ENCODE measurements around the gene RCAN3. TPM values are rescaled to one million over a fixed set of nuclear protein-coding genes. Genes with fewer than 3 reads are reported as not detected.
A peak's percentile ranks its signal among the peaks of the same experiment; 100 is the strongest.
"Not testable (repeated sequence)": the region's sequence is repeated elsewhere in the genome, so short reads cannot be mapped to it uniquely, and the experiment has no call there.

The RCAN3 gene
- total RNA-seq, 4 donors from 2014 or later, result 5.4 to 15.7 (median 9.3) TPM

DNA sequence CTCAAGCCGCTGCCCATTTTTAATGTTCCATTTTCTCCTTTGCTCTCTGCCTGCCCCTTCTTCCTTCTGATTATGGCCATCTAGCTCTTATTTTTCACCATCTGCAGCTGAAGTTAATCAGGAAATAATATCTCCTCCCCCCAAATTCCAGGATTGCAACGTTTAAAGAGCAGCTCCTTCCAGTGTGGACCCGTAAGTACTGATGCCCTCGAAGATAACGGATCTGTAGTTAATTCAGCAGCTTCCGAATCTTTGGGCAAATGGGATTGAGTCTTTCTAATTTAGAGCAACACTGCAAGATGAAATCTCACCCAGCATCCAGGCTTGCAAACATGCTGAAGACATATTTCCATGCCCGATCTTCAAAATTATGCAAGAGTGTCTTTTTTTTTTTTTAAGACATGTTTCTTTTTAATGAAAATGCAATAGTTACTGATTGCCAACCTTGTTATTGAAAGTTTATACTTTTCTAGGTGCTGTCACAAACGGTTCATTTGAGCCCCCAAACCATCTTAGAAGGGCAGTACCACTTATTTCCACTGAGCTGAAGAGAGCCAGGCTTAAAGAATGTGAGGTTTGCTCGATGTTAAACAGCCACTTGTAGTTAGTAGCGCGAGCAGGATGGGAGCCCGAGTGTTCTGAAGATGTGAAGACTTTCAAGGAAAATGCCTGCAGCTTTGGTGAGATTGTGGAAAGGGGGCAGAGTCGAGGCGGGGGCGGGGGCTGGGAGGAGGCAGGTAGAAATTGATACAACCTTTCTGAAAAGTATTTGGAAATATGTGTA is 10.9 kb upstream of the RCAN3 start:
- TF ChIP-seq, protein P1, sequence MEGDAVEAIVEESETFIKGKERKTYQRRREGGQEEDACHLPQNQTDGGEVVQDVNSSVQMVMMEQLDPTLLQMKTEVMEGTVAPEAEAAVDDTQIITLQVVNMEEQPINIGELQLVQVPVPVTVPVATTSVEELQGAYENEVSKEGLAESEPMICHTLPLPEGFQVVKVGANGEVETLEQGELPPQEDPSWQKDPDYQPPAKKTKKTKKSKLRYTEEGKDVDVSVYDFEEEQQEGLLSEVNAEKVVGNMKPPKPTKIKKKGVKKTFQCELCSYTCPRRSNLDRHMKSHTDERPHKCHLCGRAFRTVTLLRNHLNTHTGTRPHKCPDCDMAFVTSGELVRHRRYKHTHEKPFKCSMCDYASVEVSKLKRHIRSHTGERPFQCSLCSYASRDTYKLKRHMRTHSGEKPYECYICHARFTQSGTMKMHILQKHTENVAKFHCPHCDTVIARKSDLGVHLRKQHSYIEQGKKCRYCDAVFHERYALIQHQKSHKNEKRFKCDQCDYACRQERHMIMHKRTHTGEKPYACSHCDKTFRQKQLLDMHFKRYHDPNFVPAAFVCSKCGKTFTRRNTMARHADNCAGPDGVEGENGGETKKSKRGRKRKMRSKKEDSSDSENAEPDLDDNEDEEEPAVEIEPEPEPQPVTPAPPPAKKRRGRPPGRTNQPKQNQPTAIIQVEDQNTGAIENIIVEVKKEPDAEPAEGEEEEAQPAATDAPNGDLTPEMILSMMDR (IDR thresholded peaks at IDR 0.05), result no peak
- no peak for TF ChIP-seq POLR2A (IDR thresholded peaks at IDR 0.05)
- Histone ChIP-seq H3K27ac (no peak overlapping the region), H3K27me3 (no peaks in the 10 kb centered on the region), H3K36me3 (no peaks in the 10 kb centered on the region), H3K9me3 (no peaks in the 10 kb centered on the region), H3K4me3 (no peak overlapping the region), H3K4me1 (no peaks in the 10 kb centered on the region)
- DNase-seq, result no peak

DNA sequence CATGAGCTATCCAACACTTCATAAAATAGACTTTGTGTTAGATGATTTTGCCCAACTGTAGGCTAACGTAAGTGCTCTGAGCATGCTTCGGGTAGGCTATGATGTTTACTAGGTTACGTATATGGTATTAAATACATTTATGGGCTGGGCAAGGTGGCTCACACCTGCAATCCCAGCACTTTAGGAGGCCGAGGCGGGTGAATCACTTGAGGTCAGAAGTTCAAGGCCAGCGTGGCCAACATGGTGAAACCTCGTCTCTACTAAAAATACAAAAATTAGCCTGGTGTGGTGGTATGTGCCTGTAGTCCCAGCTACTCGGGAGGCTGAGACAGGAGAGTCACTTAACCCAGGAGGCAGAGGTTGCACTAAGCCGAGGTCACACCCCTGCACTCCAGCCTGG is 9.7 kb upstream of the RCAN3 start:
- not testable (repeated sequence) for H3K9me3 ChIP-seq, H3K27ac ChIP-seq, H3K4me1 ChIP-seq, H3K4me3 ChIP-seq, H3K27me3 ChIP-seq, H3K36me3 ChIP-seq, DNase-seq

DNA sequence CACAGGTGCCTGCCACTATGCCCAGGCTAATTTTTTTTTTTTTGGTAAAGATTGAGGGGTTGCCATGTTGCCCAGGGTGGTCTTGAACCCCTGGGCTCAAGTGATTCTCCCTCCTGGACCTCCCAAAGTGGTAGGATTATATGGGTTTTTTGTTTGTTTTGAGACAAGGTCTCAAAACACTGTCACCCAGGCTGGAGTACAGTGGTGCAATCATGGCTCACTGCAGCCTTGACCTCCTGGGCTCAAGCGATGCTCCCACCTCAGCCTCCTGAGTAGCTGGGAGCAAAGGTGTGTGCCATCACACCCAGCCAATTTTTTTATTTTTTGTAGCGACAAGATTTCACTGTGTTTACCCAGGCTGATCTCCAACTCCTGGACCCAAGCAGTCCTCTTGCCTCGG is 8.9 kb upstream of the RCAN3 start:
- no peaks in the 10 kb centered on the region for H3K4me1 ChIP-seq
- no peak overlapping the region for H3K4me3 ChIP-seq
- no peak for TF ChIP-seq POLR2A (IDR thresholded peaks at IDR 0.05)
- TF ChIP-seq, protein P1 (IDR thresholded peaks at IDR 0.05), result no peak
- no peaks in the 10 kb centered on the region for H3K36me3 ChIP-seq
- no peaks in the 10 kb centered on the region for H3K9me3 ChIP-seq
- no peak overlapping the region for H3K27ac ChIP-seq
- no peak for DNase-seq
- no peaks in the 10 kb centered on the region for H3K27me3 ChIP-seq

DNA sequence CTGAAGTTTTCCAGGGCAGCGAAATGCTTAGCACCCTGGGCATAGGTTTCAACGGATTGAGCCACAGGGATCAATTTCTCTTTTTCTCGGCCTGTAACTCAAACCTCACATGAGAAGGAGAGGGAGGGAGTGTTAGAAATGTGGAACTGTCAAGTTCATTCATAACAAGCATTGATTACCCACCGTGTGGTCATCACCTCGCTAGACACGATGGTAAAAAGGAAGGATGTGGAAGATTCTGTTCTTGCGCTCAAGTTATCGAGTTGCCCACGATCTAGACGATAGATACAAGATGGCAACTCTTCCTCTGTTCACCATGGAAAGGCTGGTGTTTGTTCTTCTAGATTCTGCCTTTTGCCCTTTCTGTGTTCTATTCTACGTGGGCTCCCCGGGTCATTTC is 4.0 kb upstream of the RCAN3 start:
- Histone ChIP-seq H3K4me1 (peaks cover 0 to 17% (median 4%) of the 10 kb centered on the region in 4 donors), H3K27me3 (no peaks in the 10 kb centered on the region), H3K9me3 (no peaks in the 10 kb centered on the region), H3K4me3 (no peak overlapping the region), H3K27ac (no peak overlapping the region), H3K36me3 (no peaks in the 10 kb centered on the region)
- TF ChIP-seq POLR2A (IDR thresholded peaks at IDR 0.05), result no peak
- TF ChIP-seq, protein P1 (IDR thresholded peaks at IDR 0.05), result no peak
- DNase-seq, result no peak

DNA sequence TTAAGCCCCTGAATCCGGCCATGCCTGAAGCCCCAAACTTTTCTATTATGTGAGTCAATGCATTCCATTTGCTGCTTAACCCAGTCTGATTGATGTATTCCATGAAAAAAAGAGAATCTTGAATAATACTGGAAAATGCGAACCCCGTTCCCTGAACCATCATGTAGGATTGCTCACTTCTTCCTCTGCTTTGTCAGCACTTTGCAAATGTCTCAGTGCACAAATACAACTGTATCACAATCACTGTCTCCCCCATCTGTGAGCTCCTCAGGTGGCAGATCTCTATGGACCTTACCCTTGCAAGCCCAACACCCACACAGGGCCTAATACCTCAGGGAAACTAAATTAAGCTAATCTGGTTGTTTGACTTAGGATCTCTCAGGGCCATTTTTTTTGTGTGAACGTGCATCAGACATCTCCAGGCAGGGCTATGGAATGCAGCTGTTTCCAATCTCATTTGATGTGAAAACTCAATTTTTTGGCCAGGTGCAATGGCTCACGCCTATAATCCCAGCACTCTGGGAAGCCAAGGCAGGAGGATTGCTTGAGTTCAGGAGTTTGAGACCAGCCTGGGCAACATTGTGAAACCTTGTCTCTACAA is 2.1 kb upstream of the RCAN3 start:
- H3K27me3 ChIP-seq, result no peaks in the 10 kb centered on the region
- H3K9me3 ChIP-seq, result no peaks in the 10 kb centered on the region
- H3K4me1 ChIP-seq, result peaks cover 0 to 22% (median 4%) of the 10 kb centered on the region in 4 donors
- TF ChIP-seq POLR2A (IDR thresholded peaks at IDR 0.05), result no peak
- TF ChIP-seq, protein P1 (IDR thresholded peaks at IDR 0.05), result no peak
- no peaks in the 10 kb centered on the region for H3K36me3 ChIP-seq
- no peak overlapping the region for H3K4me3 ChIP-seq
- peak overlapping the region in 1 of 4 donors; percentile 93 for H3K27ac ChIP-seq
- DNase-seq, result no peak

DNA sequence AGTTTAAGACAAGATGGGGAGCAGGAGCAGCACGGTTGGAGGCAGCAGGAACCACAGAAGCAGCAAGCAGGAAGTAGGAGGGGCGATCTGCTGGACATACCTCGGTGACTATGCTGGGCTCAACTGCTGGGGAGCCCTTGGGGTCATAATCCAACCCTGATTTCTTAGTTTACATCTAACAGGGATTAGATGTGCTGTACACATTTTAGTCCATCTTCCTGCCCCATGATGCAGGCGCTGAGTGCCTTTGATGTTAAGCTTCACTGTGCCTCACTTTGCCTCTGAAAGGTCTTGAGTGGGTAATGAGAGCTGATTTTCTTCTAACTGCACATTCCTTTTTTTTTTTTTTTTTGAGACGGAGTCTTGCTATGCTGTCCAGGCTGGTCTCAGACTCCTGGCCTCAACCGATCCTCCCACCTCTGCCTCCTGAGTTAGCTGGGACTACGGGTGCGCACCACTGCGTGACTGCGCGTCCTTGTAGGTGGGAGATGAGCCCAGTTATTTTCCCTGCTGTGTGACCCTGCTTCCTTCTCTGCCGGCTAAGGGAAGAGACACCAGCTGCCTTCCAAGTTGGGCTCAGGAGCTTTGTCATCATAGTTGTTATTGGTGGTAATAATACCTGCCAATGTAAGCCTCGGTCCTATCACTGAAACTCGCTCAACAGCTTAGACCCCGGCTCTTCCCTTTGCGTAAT is 1.1 kb upstream of the RCAN3 start:
- Histone ChIP-seq H3K4me1 (peaks cover 0 to 22% (median 4%) of the 10 kb centered on the region in 4 donors), H3K9me3 (no peaks in the 10 kb centered on the region), H3K27me3 (no peaks in the 10 kb centered on the region), H3K36me3 (no peaks in the 10 kb centered on the region), H3K4me3 (peak overlapping the region; percentile 84 to 87 (median 84)), H3K27ac (peak overlapping the region; percentile 92 to 99 (median 94))
- peak in 2 of 3 donors; percentile 84 to 86 for DNase-seq
- TF ChIP-seq POLR2A (IDR thresholded peaks at IDR 0.05), result no peak
- TF ChIP-seq, protein P1 (IDR thresholded peaks at IDR 0.05), result no peak

Measured in Peyer's patch (tissue), 4 donors.